HL-60 (cell line): ENCODE measurements around the gene MCM3AP.

ENCODE experiments used
- CTCF ChIP-seq: IDR thresholded peaks from one replicate; pipeline ENCODE4 v1.5.1; 2011; ENCODE audit warnings: low read length, control low read depth, inconsistent platforms; ENCODE audit not compliant: insufficient read depth
- GABPA ChIP-seq: IDR thresholded peaks from 2 replicates; pipeline ENCODE4 v1.6.1; 2012; ENCODE audit warnings: low read depth
- POLR2AphosphoS5 ChIP-seq: IDR thresholded peaks from 2 replicates; pipeline ENCODE4 v1.6.1; 2012; ENCODE audit warnings: low read depth
- REST ChIP-seq: IDR thresholded peaks from 2 replicates; pipeline ENCODE4 v1.6.1; 2012; ENCODE audit warnings: low read depth; ENCODE audit not compliant: insufficient replicate concordance
- SPI1 ChIP-seq: IDR thresholded peaks from 2 replicates; pipeline ENCODE4 v1.6.1; 2012; ENCODE audit warnings: low read depth, mild to moderate bottlenecking, borderline replicate concordance

GRCh38 chr21:46253610-46254124 lies 31.7 kb downstream of the MCM3AP start:
- TF ChIP-seq CTCF (no peak), GABPA (no peak), POLR2AphosphoS5 (no peak), REST (no peak), SPI1 (no peak)
